Measurements from ENCODE around the gene METTL22. TPM values are rescaled to one million over a fixed set of nuclear protein-coding genes. Genes with fewer than 3 reads are reported as not detected.

The METTL22 gene
- total RNA-seq, 4 donors from 2014 or later = 30.0 to 71.0 (median 53.9) TPM

- Histone ChIP-seq H3K27ac (no peak overlapping the region), H3K4me1 (peaks cover 0 to 11% (median 3%) of the 10 kb centered on the region in 4 donors), H3K4me3 (no peak overlapping the region), H3K36me3 (no peaks in the 10 kb centered on the region), H3K27me3 (no peaks in the 10 kb centered on the region), H3K9me3 (peaks cover 7 to 11% of the 10 kb centered on the region in 2 donors)
- 7 to 40% methylated on average over 1 to 7 of the region's 7 CpGs for WGBS, 2 donors (ENCODE audit: low coverage in 1 of 2)
- in situ Hi-C loops (cut with MboI; ENCODE audit: low pct_ligation_motif_present in 1 of 4, low pct_unique_long_range_greater_than_20kb in 1 of 4, low sequenced_read_pairs in 3 of 4) (loop anchor here in 1 of 4 donors (25.0 kb wide), 1 partner anchor 451 kb away; no protein-coding TSS in a partner anchor), intact Hi-C loops (cut with DNase I; ENCODE audit: low total_unique reads) (no loop called here)
- no peak for TF ChIP-seq POLR2A (IDR thresholded peaks at IDR 0.05)
- TF ChIP-seq POLR2AphosphoS5 (IDR thresholded peaks at IDR 0.05) = no peak
- no peak for TF ChIP-seq CTCF (IDR thresholded peaks at IDR 0.05)
- TF ChIP-seq EP300 (IDR thresholded peaks at IDR 0.05; ENCODE audit: low read depth) = no peak
- peak; percentile 23 for DNase-seq
These were observed 64.6 kb downstream of the METTL22 start for GRCh38 chr16:8686031-8686621.

GRCh38 chr16:8686879-8687278 lies 65.4 kb downstream of the METTL22 start:
- no peak for TF ChIP-seq CTCF (IDR thresholded peaks at IDR 0.05)
- no peak for TF ChIP-seq POLR2A (IDR thresholded peaks at IDR 0.05)
- TF ChIP-seq EP300 (IDR thresholded peaks at IDR 0.05; ENCODE audit: low read depth) = no peak
- no peak for TF ChIP-seq POLR2AphosphoS5 (IDR thresholded peaks at IDR 0.05)
- 20 to 79% methylated on average over 1 to 9 of the region's 9 CpGs for WGBS, 2 donors (ENCODE audit: low coverage in 1 of 2)
- peak; percentile 10 for DNase-seq

DNA sequence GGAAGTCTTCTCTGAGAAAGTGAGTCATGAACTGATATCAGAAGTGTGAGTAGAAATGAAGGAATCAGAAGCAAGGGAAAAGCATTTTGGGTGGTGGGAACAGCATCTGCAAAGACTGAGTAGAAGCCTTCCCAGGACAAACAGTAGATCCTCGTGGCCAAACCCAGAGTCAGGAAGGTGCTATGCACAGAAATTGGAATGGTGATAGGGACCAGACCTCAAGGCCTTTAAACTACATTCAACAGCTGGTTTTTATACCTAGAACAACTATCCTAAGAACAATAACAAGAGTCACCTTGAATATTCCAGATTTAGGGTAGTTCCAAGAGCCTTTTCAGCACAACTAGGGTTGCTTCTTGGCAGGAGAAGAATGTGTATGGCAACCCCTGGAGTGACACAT lies 68.2 kb downstream of the METTL22 start:
- Histone ChIP-seq H3K9me3 (peaks cover 7 to 11% of the 10 kb centered on the region in 2 donors), H3K27ac (no peak overlapping the region), H3K4me1 (peaks cover 0 to 11% (median 3%) of the 10 kb centered on the region in 4 donors), H3K36me3 (no peaks in the 10 kb centered on the region), H3K4me3 (no peak overlapping the region), H3K27me3 (no peaks in the 10 kb centered on the region)
- DNase-seq = no peak
- no peak for TF ChIP-seq POLR2A (IDR thresholded peaks at IDR 0.05)
- no peak for TF ChIP-seq CTCF (IDR thresholded peaks at IDR 0.05)
- no peak for TF ChIP-seq POLR2AphosphoS5 (IDR thresholded peaks at IDR 0.05)
- no peak for TF ChIP-seq EP300 (IDR thresholded peaks at IDR 0.05; ENCODE audit: low read depth)
- intact Hi-C loops (cut with DNase I; ENCODE audit: low total_unique reads) (no loop called here), in situ Hi-C loops (cut with MboI; ENCODE audit: low pct_ligation_motif_present in 1 of 4, low pct_unique_long_range_greater_than_20kb in 1 of 4, low sequenced_read_pairs in 3 of 4) (loop anchor here in 1 of 4 donors (25.0 kb wide), 1 partner anchor 448 kb away; no protein-coding TSS in a partner anchor)
- 60 to 71% methylated on average over 1 of the region's 1 CpG for WGBS, 2 donors (ENCODE audit: low coverage in 1 of 2)

More at GRCh38 chr16:8686879-8687278, 65.4 kb downstream of the METTL22 start:
- no peaks in the 10 kb centered on the region for H3K36me3 ChIP-seq
- in situ Hi-C loops (cut with MboI; ENCODE audit: low pct_ligation_motif_present in 1 of 4, low pct_unique_long_range_greater_than_20kb in 1 of 4, low sequenced_read_pairs in 3 of 4) = loop anchor here in 1 of 4 donors (25.0 kb wide), 1 partner anchor 450 kb away; no protein-coding TSS in a partner anchor
- peaks cover 0 to 11% (median 3%) of the 10 kb centered on the region in 4 donors for H3K4me1 ChIP-seq
- intact Hi-C loops (cut with DNase I; ENCODE audit: low total_unique reads) = no loop called here
- no peak overlapping the region for H3K4me3 ChIP-seq
- H3K27me3 ChIP-seq = no peaks in the 10 kb centered on the region
- no peak overlapping the region for H3K27ac ChIP-seq
- peaks cover 7 to 11% of the 10 kb centered on the region in 2 donors for H3K9me3 ChIP-seq

GRCh38 chr16:8691728-8692127 lies 70.2 kb downstream of the METTL22 start:
- no peak for DNase-seq
- H3K27ac ChIP-seq = no peak overlapping the region
- H3K36me3 ChIP-seq = no peaks in the 10 kb centered on the region
- TF ChIP-seq CTCF (IDR thresholded peaks at IDR 0.05) (no peak), POLR2A (IDR thresholded peaks at IDR 0.05) (no peak), EP300 (IDR thresholded peaks at IDR 0.05; ENCODE audit: low read depth) (no peak)
- in situ Hi-C loops (cut with MboI; ENCODE audit: low pct_ligation_motif_present in 1 of 4, low pct_unique_long_range_greater_than_20kb in 1 of 4, low sequenced_read_pairs in 3 of 4) (loop anchor here in 1 of 4 donors (25.0 kb wide), 1 partner anchor 446 kb away; no protein-coding TSS in a partner anchor), intact Hi-C loops (cut with DNase I; ENCODE audit: low total_unique reads) (no loop called here)
- 67 to 80% methylated on average over 2 to 8 of the region's 8 CpGs for WGBS, 2 donors (ENCODE audit: low coverage in 1 of 2)
- peaks cover 0 to 2% (median 0%) of the 10 kb centered on the region in 4 donors for H3K4me1 ChIP-seq
- no peak overlapping the region for H3K4me3 ChIP-seq
- H3K9me3 ChIP-seq = peaks cover 7 to 11% of the 10 kb centered on the region in 2 donors
- no peaks in the 10 kb centered on the region for H3K27me3 ChIP-seq

Data from transverse colon (tissue), 4 donors.